GM21381 (cell line): Measurements from ENCODE around the gene MAP1LC3B2.

Experiments used
- ATAC-seq: cut with Tn5 transposase; IDR thresholded peaks from one replicate; pipeline ENCODE4 v1.9.1; 2021; ENCODE audit warnings: mild to moderate bottlenecking, moderate library complexity; ENCODE audit not compliant: unreplicated experiment

MAP1LC3B2 gene

GRCh38 chr12:116537101-116537904 is 21.9 kb upstream of the MAP1LC3B2 start:
- peak; percentile 23 for ATAC-seq

- ATAC-seq = peak; percentile 49
Measured at GRCh38 chr12:116538076-116538591, 21.0 kb upstream of the MAP1LC3B2 start.

GRCh38 chr12:116538682-116539305 is 20.4 kb upstream of the MAP1LC3B2 start:
- ATAC-seq = no peak

GRCh38 chr12:116539361-116539771 is 19.8 kb upstream of the MAP1LC3B2 start:
- ATAC-seq = no peak

GRCh38 chr12:116539905-116540482 is 19.2 kb upstream of the MAP1LC3B2 start:
- no peak for ATAC-seq

- no peak for ATAC-seq
Measured at GRCh38 chr12:116540622-116541152, 18.5 kb upstream of the MAP1LC3B2 start.

- no peak for ATAC-seq
Measured at GRCh38 chr12:116541547-116542344, 17.4 kb upstream of the MAP1LC3B2 start.

GRCh38 chr12:116542345-116542956 is 16.7 kb upstream of the MAP1LC3B2 start:
- ATAC-seq = no peak

- ATAC-seq = no peak
Measured at GRCh38 chr12:116544656-116545055, 14.5 kb upstream of the MAP1LC3B2 start.

GRCh38 chr12:116545144-116545543 is 14.0 kb upstream of the MAP1LC3B2 start:
- no peak for ATAC-seq

- ATAC-seq = no peak
Measured at GRCh38 chr12:116545936-116546335, 13.2 kb upstream of the MAP1LC3B2 start.

GRCh38 chr12:116547955-116548501 is 11.2 kb upstream of the MAP1LC3B2 start:
- peak; percentile 96 for ATAC-seq

- no peak for ATAC-seq
Measured at GRCh38 chr12:116549993-116550392, 9.2 kb upstream of the MAP1LC3B2 start.

GRCh38 chr12:116551151-116551550 is 8.0 kb upstream of the MAP1LC3B2 start:
- no peak for ATAC-seq

- no peak for ATAC-seq
Measured at GRCh38 chr12:116551619-116551951, 7.6 kb upstream of the MAP1LC3B2 start.

- no peak for ATAC-seq
Measured at GRCh38 chr12:116551952-116552772, 7.0 kb upstream of the MAP1LC3B2 start.

- ATAC-seq = no peak
Measured at GRCh38 chr12:116552773-116553373, 6.3 kb upstream of the MAP1LC3B2 start.

- ATAC-seq = no peak
Measured at GRCh38 chr12:116556356-116556952, 2.7 kb upstream of the MAP1LC3B2 start.
